Smooth muscle cell (in vitro differentiated cells): ENCODE measurements around the gene FGF11. TPM values are rescaled to one million over a fixed set of nuclear protein-coding genes. Genes with fewer than 3 reads are reported as not detected.

Experiments used
- DNase-seq: peaks from one replicate; lab custom pipeline; 2025; ENCODE audit not compliant: unreplicated experiment; lab: John Stamatoyannopoulos, UW
- H2AFZ ChIP-seq: fragments of 200-600 bp; sonication (generic); 2 replicates; pipeline ENCODE4 v1.6.0; 2016; ENCODE audit warnings: antibody characterized with exemption, low read depth, mild to moderate bottlenecking
- H3F3A ChIP-seq: fragments of 200-600 bp; sonication (generic); 2 replicates; pipeline ENCODE4 v1.6.0; 2017; ENCODE audit warnings: antibody characterized with exemption, low read depth
- H3K27ac ChIP-seq: fragments of 200-600 bp; sonication (generic); 2 replicates; pipeline ENCODE4 v1.5.1; 2016; ENCODE audit warnings: low read depth, mild to moderate bottlenecking
- H3K27me3 ChIP-seq: fragments of 200-600 bp; sonication (generic); 2 replicates; pipeline ENCODE4 v1.6.1; 2016; ENCODE audit warnings: low read depth, mild to moderate bottlenecking
- H3K36me3 ChIP-seq: fragments of 200-600 bp; sonication (generic); 2 replicates; pipeline ENCODE4 v1.5.1; 2016; ENCODE audit warnings: low read depth
- H3K4me1 ChIP-seq: fragments of 200-600 bp; sonication (generic); 2 replicates; pipeline ENCODE4 v1.5.1; 2016; ENCODE audit warnings: low read depth
- H3K4me2 ChIP-seq: fragments of 200-600 bp; sonication (generic); 2 replicates; pipeline ENCODE4 v1.6.0; 2016; ENCODE audit warnings: mild to moderate bottlenecking
- H3K4me3 ChIP-seq: fragments of 200-600 bp; sonication (generic); 2 replicates; pipeline ENCODE4 v1.5.1; 2016; ENCODE audit warnings: mild to moderate bottlenecking
- H3K79me2 ChIP-seq: fragments of 200-600 bp; sonication (generic); 2 replicates; pipeline ENCODE4 v1.6.0; 2016; ENCODE audit warnings: low read depth, mild to moderate bottlenecking
- H3K9ac ChIP-seq: fragments of 200-600 bp; sonication (generic); 2 replicates; pipeline ENCODE4 v1.6.0; 2016; ENCODE audit warnings: low read depth
- H3K9me3 ChIP-seq: fragments of 200-600 bp; sonication (generic); replicated peaks from 2 replicates; pipeline ENCODE4 v1.5.1; 2016; ENCODE audit warnings: low read depth
- H4K20me1 ChIP-seq: fragments of 200-600 bp; sonication (generic); 2 replicates; pipeline ENCODE4 v1.6.0; 2016; ENCODE audit warnings: low read depth
- CTCF ChIP-seq: fragments of 200-600 bp; sonication (generic); IDR thresholded peaks from 2 replicates; pipeline ENCODE4 v1.5.1; 2017; ENCODE audit warnings: borderline replicate concordance, mild to moderate bottlenecking, antibody characterized with exemption; ENCODE audit not compliant: insufficient read depth, poor library complexity, severe bottlenecking
- WGBS: methylation state at CpG from one replicate; pipeline ENCODE4 v1.1.7; 2016; ENCODE audit warnings: low lambda C conversion rate; 5-methylcytosine and 5-hydroxymethylcytosine counted together
- polyA plus RNA-seq: library from polyadenylated mRNA; unstranded; fragments of >200 nt; fragmentation: Nextera tagmentation; extraction: Ambion mirVana; gene quantifications from 2 replicates; pipeline ENCODE4 v1.2.1, GENCODE V29; 2016
- total RNA-seq: library from RNA; depleted of rRNA; stranded (reverse); fragments of >200 nt; gene quantifications from 2 replicates; pipeline ENCODE4 v1.2.3, GENCODE V29; 2014

Gene FGF11
- total and polyA plus RNA-seq, 2 experiments from 2014 or later: 13.9 to 21.3 TPM

GRCh38 chr17:7483255-7484066 lies 44.1 kb downstream of the FGF11 start:
- no peak for TF ChIP-seq CTCF
- H3K79me2 ChIP-seq: peaks cover 56% of the 10 kb centered on the region
- H3K9me3 ChIP-seq: no peaks in the 10 kb centered on the region
- H3K4me1 ChIP-seq: peaks cover 34% of the 10 kb centered on the region
- peak overlapping the region; percentile 99 for H3K9ac ChIP-seq
- peaks cover 7% of the 10 kb centered on the region for H3F3A ChIP-seq
- peak overlapping the region; percentile 93 for H3K4me2 ChIP-seq
- H2AFZ ChIP-seq: peak overlapping the region; percentile 58
- peaks cover 40% of the 10 kb centered on the region for H4K20me1 ChIP-seq
- peak; percentile 98 for DNase-seq
- no peaks in the 10 kb centered on the region for H3K27me3 ChIP-seq
- no peaks in the 10 kb centered on the region for H3K36me3 ChIP-seq
- H3K27ac ChIP-seq: peak overlapping the region; percentile 100
- H3K4me3 ChIP-seq: peak overlapping the region; percentile 73
- 1% methylated on average over 35 of the region's 38 CpGs for WGBS

DNA sequence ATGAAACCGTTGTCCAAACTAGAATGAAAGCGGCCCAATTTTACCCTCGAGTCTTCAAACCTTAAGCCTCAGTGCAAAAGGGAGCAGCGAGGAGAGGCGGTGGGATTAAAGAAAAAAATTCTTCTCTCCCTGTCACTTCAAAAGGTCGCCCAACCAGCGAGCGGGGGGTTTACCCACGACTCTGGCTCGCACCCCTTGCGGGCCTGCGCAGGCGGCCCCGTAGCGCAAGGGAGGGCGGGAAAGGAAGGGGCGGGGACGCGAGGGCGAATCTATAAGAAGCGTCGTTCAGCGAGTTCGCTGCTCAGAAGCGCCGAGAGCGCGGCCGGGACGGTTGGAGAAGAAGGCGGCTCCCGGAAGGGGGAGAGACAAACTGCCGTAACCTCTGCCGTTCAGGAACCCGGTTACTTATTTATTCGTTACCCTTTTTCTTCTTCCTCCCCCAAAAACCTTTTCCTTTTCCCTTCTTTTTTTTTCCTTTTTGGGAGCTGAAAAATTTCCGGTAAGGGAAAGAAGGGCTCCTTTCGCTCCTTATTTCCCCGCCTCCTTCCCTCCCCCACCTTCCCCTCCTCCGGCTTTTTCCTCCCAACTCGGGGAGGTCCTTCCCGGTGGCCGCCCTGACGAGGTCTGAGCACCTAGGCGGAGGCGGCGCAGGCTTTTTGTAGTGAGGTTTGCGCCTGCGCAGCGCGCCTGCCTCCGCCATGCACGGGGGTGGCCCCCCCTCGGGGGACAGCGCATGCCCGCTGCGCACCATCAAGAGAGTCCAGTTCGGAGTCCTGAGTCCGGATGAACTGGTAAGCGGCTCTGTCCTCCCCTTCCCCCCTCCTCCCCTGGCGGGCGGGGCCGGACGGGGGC lies 45.0 kb downstream of the FGF11 start, which contains the start of gene POLR2A:
TSS of gene POLR2A (plus strand) at position 300 of the 852 bp plus-strand sequence.
- WGBS: under 1% methylated on average over 55 of the region's 64 CpGs
- peaks cover 32% of the 10 kb centered on the region for H3K4me1 ChIP-seq
- peaks cover 56% of the 10 kb centered on the region for H3K79me2 ChIP-seq

DNA sequence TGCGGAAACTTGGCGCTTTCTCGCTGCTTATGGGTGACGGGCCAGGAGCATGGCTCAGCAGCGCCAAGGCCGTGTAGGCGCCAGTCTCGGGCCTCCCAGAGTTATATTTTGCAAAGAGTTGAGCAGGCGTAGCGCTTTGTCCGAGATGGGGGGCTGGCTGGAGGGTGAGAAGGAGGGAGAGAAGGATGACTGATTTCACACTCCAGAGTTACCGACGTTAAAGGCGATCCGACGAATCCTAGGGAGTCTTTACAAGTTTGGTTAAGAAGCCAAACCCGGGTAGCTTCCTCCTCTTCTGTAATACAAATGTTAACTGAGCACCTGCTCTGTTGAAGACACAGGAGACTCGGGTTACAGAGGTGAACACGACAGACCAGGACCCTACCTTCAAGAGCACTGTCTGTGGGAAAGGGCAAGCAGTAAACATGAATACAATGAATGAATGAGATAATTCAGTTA lies 45.6 kb downstream of the FGF11 start:
- Histone ChIP-seq H3K79me2 (peaks cover 63% of the 10 kb centered on the region), H3K4me1 (peaks cover 30% of the 10 kb centered on the region), H3K27me3 (no peaks in the 10 kb centered on the region), H3K9me3 (no peaks in the 10 kb centered on the region), H4K20me1 (peaks cover 55% of the 10 kb centered on the region), H3K4me2 (peak overlapping the region; percentile 93), H3K4me3 (peak overlapping the region; percentile 73), H2AFZ (no peak overlapping the region), H3K27ac (peak overlapping the region; percentile 100), H3K36me3 (no peaks in the 10 kb centered on the region), H3F3A (peaks cover 4% of the 10 kb centered on the region), H3K9ac (peak overlapping the region; percentile 74)
- WGBS: 0% methylated on average over 19 of the region's 19 CpGs
- no peak for DNase-seq
- TF ChIP-seq CTCF: no peak

More for the DNA sequence above, 45.0 kb downstream of the FGF11 start, which contains the start of gene POLR2A:
- Histone ChIP-seq H3K27me3 (no peaks in the 10 kb centered on the region), H3K4me3 (peak within 1 kb of the TSS; percentile 73), H3K4me2 (peak within 1 kb of the TSS; percentile 93), H3K9ac (peak within 1 kb of the TSS; percentile 99), H3K9me3 (no peaks in the 10 kb centered on the region), H3F3A (peaks cover 7% of the 10 kb centered on the region), H3K36me3 (no peaks in the 10 kb centered on the region), H2AFZ (peak within 1 kb of the TSS; percentile 58), H4K20me1 (peaks cover 48% of the 10 kb centered on the region), H3K27ac (peak within 1 kb of the TSS; percentile 100)
- DNase-seq: peak; percentile 98
- TF ChIP-seq CTCF: no peak
